DOHH2 (cell line): Measurements from ENCODE around the gene B4GALT2.

Experiments
- H3F3A ChIP-seq: fragments of 200-600 bp; sonication (generic), shearing (Covaris generic); 2 replicates; pipeline ENCODE4 v1.6.0; 2016; ENCODE audit warnings: antibody characterized with exemption, mild to moderate bottlenecking; ENCODE audit not compliant: control insufficient read depth, insufficient read depth
- H3K27ac ChIP-seq: fragments of 200-600 bp; sonication (generic); 2 replicates; pipeline ENCODE4 v1.5.1; 2014; ENCODE audit warnings: low read depth, mild to moderate bottlenecking, low read length, moderate library complexity
- H3K27me3 ChIP-seq: fragments of 200-600 bp; sonication (generic); 2 replicates; pipeline ENCODE4 v1.6.1; 2014; ENCODE audit warnings: mild to moderate bottlenecking, low read length, mixed read lengths; ENCODE audit not compliant: control insufficient read depth
- H3K36me3 ChIP-seq: fragments of 200-600 bp; sonication (generic); 2 replicates; pipeline ENCODE4 v1.6.1; 2014; ENCODE audit warnings: mild to moderate bottlenecking, low read length, moderate library complexity, mixed read lengths; ENCODE audit not compliant: control insufficient read depth
- H3K4me1 ChIP-seq: fragments of 200-600 bp; sonication (generic); 2 replicates; pipeline ENCODE4 v1.6.1; 2014; ENCODE audit warnings: mild to moderate bottlenecking, low read length, mixed read lengths; ENCODE audit not compliant: control insufficient read depth
- H3K4me2 ChIP-seq: fragments of 200-600 bp; sonication (generic); 2 replicates; pipeline ENCODE4 v1.6.0; 2014; ENCODE audit warnings: mild to moderate bottlenecking, low read length, moderate library complexity
- H3K4me3 ChIP-seq: fragments of 200-600 bp; sonication (generic); 2 replicates; pipeline ENCODE4 v1.5.1; 2014; ENCODE audit warnings: mild to moderate bottlenecking, low read length, mixed read lengths
- H3K79me2 ChIP-seq: fragments of 200-600 bp; sonication (generic); 2 replicates; pipeline ENCODE4 v1.6.1; 2014; ENCODE audit warnings: mild to moderate bottlenecking, low read length, mixed read lengths; ENCODE audit not compliant: control insufficient read depth
- H3K9me2 ChIP-seq: fragments of 200-600 bp; sonication (generic); replicated peaks from 2 replicates; pipeline ENCODE4 v1.6.1; 2014; ENCODE audit warnings: mild to moderate bottlenecking, low read length, mixed read lengths; ENCODE audit not compliant: control insufficient read depth
- H3K9me3 ChIP-seq: fragments of 200-600 bp; sonication (generic); 2 replicates; pipeline ENCODE4 v1.6.1; 2014; ENCODE audit warnings: antibody characterized with exemption, low read length, mixed read lengths; ENCODE audit not compliant: control insufficient read depth, insufficient read depth
- H4K20me1 ChIP-seq: fragments of 200-600 bp; sonication (generic); 2 replicates; pipeline ENCODE4 v1.6.0; 2014; ENCODE audit warnings: low read depth, mild to moderate bottlenecking, antibody characterized with exemption, low read length, moderate library complexity; ENCODE audit not compliant: control insufficient read depth, insufficient read depth
- CTCF ChIP-seq: fragments of 200-600 bp; sonication (generic); IDR thresholded peaks from one replicate; pipeline ENCODE4 v1.5.1; 2014; ENCODE audit warnings: antibody characterized with exemption, mild to moderate bottlenecking, low read depth, low read length; ENCODE audit not compliant: poor library complexity, severe bottlenecking
- EZH2phosphoT487 ChIP-seq: fragments of 200-600 bp; sonication (generic); IDR thresholded peaks from 2 replicates; pipeline ENCODE4 v1.6.1; 2017; ENCODE audit warnings: borderline replicate concordance, mild to moderate bottlenecking, antibody characterized with exemption, low read length, moderate library complexity, mixed read lengths

B4GALT2 gene

GRCh38 chr1:43990271-43991199 is 11.5 kb downstream of the B4GALT2 start:
- Histone ChIP-seq H3K36me3 (peaks cover 13% of the 10 kb centered on the region), H3F3A (peaks cover 15% of the 10 kb centered on the region)
- TF ChIP-seq CTCF, result peak; percentile 71
- no peak for TF ChIP-seq EZH2phosphoT487

GRCh38 chr1:43991200-43991475 is 12.1 kb downstream of the B4GALT2 start:
- H4K20me1 ChIP-seq, result no peaks in the 10 kb centered on the region
- H3K27me3 ChIP-seq, result no peaks in the 10 kb centered on the region
- peaks cover 7% of the 10 kb centered on the region for H3K36me3 ChIP-seq
- no peak overlapping the region for H3K27ac ChIP-seq
- no peaks in the 10 kb centered on the region for H3K79me2 ChIP-seq
- H3K9me2 ChIP-seq, result no peaks in the 10 kb centered on the region
- peaks cover 15% of the 10 kb centered on the region for H3F3A ChIP-seq
- H3K4me1 ChIP-seq, result peaks cover 47% of the 10 kb centered on the region
- H3K9me3 ChIP-seq, result no peaks in the 10 kb centered on the region
- H3K4me2 ChIP-seq, result peak overlapping the region; percentile 96
- TF ChIP-seq CTCF, result no peak
- no peak for TF ChIP-seq EZH2phosphoT487
- H3K4me3 ChIP-seq, result peak overlapping the region; percentile 73

More at GRCh38 chr1:43990271-43991199, 11.5 kb downstream of the B4GALT2 start:
- H3K4me2 ChIP-seq, result peak overlapping the region; percentile 96
- H3K4me3 ChIP-seq, result peak overlapping the region; percentile 73
- H3K79me2 ChIP-seq, result no peaks in the 10 kb centered on the region
- H3K27me3 ChIP-seq, result no peaks in the 10 kb centered on the region
- H3K4me1 ChIP-seq, result peaks cover 47% of the 10 kb centered on the region
- H4K20me1 ChIP-seq, result no peaks in the 10 kb centered on the region
- H3K9me2 ChIP-seq, result no peaks in the 10 kb centered on the region
- H3K9me3 ChIP-seq, result no peaks in the 10 kb centered on the region
- H3K27ac ChIP-seq, result no peak overlapping the region

- peaks cover 4% of the 10 kb centered on the region for H3K36me3 ChIP-seq
- H3K9me2 ChIP-seq, result no peaks in the 10 kb centered on the region
- H3K4me3 ChIP-seq, result peak within 1 kb of the TSS; percentile 73
- no peaks in the 10 kb centered on the region for H4K20me1 ChIP-seq
- H3K79me2 ChIP-seq, result no peaks in the 10 kb centered on the region
- peaks cover 15% of the 10 kb centered on the region for H3F3A ChIP-seq
- H3K27ac ChIP-seq, result no peak within 1 kb of the TSS
- no peaks in the 10 kb centered on the region for H3K9me3 ChIP-seq
- peaks cover 47% of the 10 kb centered on the region for H3K4me1 ChIP-seq
- peak within 1 kb of the TSS; percentile 96 for H3K4me2 ChIP-seq
- H3K27me3 ChIP-seq, result no peaks in the 10 kb centered on the region
- TF ChIP-seq CTCF, result no peak
- no peak for TF ChIP-seq EZH2phosphoT487
These were observed 12.6 kb downstream of the B4GALT2 start, which contains the start of gene CCDC24 for GRCh38 chr1:43991476-43992231. CCDC24 (plus strand) TSS chr1:43991599; CDS start chr1:43991879, 280 bp downstream.
